Kidney glomerular epithelial cell (primary cell): ENCODE data around the gene SNORC.
"Not testable (repeated sequence)": the region's sequence is repeated elsewhere in the genome, so short reads cannot be mapped to it uniquely, and the experiment has no call there.

Experiments
- DNase-seq: peaks from one replicate; lab custom pipeline; 2025; lab: John Stamatoyannopoulos, UW

Gene SNORC

DNA sequence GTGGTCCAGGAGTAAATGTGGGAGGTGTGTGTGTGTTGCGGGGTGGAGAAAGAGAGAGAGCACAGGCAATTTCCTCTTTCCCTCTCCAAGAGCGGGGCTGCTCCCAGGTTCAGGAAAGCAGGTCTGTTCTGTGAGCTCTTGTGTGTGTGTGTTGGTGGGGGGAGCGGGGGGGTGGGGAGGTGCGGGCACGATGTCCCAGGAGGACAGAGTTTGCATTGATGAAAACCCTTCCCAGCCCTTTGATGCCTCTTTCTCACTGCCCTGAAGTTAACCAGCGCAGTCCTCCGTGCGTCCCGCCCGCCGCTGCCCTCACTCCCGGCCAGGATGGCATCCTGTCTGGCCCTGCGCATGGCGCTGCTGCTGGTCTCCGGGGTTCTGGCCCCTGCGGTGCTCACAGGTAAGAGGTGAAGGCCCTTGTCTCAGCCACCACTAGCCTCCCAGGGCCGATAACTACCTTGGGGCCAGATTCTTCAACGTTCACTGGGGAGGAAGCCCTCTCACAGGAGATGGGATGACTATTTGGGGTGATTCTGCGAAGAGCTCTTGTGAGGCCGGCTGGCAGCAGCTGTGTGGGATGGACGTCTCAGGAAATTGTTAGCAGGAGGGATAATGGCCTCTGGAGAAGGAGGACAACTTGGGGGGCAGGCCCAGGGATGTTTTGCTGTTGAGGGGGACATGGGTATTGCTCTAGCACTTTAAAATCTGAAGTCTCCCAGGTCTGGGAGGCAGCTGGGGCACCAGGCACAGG is at the start of gene SNORC:
Gene SNORC, plus strand, starts transcription at position 247 of the 748 bp plus-strand sequence. Its CDS starts 78 bp downstream, at position 325.
- DNase-seq: no peak

DNA sequence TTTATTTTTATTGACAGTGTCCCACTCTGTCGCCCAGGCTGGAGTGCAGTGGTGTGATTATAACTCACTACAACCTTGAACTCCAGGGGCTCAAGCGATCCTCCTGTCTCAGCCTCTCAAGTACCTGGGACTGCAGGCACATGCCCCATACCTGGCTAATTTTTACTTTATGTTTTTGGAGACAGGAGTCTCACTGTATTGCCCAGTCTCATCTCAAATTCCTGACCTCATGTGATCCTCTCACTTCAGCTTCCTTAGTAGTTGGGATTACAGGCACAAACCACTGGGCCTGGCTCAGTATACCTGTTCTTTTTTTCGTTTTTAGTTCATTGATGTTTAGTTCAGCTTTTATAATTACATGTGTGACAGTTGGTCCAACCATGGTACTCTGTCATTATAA is 40.1 kb upstream of the SNORC start:
- no peak for DNase-seq

DNA sequence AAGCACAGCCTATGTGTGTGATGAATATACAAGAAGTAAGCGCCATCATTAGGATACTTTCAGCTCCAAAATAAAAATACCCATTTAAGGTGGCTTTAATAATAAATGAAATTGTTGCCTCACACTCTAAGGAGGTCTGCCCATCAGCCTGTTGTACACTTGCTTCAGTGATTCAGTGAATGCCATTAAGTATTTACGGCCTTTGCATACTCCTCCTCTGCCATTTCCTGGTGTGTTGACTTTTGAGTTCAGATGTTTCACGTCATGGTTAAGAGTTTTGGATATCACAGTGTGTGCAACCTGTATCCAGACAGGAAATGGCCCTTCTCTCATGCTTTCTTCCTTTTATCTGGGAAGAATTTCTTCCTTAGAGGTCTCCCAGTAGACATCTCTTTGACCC is 38.6 kb upstream of the SNORC start:
- DNase-seq: peak; percentile 72

DNA sequence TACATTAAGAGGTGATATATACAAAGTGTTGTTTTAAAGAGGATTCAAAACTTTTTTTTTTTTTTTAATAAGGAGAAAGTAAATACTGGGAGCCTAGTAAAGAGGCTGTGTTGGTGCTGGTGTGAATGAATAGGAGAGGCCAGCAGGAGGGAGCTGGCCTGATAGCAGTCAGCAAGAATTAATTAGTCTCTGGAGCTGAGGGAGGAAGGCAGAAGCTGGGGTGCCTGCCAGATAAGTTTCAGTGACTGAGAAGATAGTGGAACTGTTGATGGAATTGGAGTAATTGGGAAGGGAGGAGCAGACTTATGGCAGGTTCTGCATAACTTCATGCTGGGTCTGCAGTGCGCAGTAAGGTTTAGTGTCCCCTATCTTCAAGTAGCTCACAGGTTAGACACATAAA is 36.2 kb upstream of the SNORC start:
- no peak for DNase-seq

DNA sequence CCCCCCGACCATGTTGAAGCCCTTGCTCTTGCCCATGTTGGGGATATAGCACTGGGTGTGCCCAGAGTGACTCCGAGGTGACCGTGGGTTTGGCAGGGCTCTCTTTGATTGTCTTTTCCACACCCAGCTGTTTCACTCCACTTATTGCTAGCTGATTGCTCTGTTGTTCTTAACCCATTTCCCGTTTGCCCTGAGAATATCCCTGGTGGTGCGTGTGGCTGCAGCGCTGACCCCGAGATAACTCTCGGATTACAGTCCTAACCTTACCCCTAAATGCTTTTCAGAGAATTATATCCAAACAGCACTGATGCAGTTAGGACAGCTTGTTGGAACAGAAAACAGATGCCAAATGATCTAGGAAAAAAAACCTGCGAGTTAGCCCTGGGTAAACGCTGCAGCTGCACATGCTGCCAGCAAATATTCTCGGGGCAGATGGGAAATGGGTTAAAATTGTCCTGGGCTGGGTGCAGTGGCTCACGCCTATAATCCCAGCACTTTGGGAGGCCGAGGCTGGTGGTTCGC is 34.3 kb upstream of the SNORC start:
- DNase-seq: no peak

DNA sequence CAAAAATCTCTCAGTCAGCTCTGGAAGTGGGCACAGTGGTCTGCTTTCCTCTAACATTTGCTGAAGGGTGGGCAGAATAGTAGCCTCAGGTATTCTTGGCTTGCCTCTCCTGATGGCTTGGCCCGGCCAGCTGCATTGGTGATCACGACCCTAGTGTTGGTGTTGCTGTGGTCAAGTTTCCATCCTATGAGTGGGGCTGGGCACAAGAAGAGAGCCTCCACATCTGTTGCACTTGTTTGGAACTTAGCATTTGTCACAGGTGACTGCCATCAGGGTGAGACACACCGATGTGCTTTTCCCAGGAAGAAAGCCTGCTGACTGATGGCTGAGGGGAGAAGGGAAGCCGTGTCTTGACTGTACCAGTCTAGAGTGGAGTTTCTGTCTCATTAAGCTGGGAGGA is 33.1 kb upstream of the SNORC start:
- DNase-seq: no peak

DNA sequence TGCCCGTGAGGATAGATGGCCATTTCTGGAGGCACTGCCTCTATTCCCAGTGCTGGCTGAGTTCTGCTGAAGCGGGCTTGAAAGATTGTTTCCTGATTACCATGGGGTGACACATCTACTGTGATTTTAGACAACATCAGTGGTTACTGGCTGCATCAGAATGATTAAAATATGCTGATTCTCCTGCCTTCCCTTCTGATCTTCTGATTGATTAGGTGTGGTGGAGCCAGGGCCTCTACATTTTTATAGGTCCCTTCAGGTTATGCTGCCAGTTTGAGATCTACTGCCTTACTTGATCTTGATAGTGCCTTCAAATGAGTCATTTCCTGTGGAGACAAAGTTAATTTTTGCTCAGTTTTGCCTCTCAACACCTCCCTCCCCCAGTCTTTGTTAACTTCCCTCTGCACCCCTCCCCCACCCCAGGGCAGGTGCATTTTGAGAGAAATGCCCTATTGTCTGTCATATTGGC is 31.6 kb upstream of the SNORC start:
- DNase-seq: peak; percentile 40

DNA sequence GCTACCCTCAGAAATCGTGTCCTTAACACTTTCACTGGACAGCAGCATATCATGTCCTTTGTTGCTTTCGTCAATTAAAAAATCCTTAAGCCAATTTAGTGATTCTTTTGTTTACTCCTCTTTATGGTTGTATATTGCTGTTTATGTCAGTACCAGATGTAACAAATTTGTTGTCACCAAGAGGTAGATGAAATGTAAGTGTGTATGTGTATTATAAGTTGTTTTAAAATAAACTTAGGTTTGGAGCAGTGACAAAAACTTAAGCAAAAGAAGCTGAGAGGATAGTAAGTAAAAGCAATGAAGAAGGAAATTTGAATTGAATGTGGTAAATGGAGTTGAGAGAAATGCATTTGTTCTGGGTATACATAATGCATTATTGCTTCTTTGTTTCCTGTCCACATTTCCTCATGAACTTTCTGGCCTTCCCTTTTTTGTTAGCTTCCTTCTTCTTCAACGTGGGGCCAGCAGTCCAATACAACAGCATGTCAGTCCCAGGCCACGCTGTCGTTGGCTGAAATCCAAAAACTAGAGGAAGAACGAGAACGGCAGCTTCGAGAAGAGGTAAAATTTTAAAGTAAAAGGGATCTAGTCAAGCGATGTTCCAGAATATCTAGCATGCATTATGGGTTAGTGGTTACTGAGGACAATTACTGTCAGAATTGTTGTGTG is 30.5 kb upstream of the SNORC start:
- DNase-seq: no peak

DNA sequence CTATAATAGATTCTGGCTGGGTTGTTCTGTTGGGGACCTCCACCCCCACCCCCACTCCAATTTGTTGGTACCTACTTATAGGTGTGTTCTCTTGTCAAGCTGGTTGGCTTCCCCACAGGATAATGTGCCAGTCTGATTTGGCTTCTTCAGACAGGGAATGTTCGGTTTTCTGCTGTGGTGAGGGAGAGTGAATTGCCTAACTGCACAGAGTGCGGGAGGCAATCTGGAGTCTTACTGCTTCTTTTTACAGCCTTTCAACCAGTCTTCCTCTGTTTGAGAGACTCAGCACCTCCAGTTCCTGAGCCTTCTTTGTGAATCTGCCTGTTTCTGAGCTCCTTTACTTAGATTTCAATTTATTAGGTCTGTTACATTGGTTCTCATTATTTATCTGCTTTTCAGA is 27.4 kb upstream of the SNORC start:
- DNase-seq: no peak

DNA sequence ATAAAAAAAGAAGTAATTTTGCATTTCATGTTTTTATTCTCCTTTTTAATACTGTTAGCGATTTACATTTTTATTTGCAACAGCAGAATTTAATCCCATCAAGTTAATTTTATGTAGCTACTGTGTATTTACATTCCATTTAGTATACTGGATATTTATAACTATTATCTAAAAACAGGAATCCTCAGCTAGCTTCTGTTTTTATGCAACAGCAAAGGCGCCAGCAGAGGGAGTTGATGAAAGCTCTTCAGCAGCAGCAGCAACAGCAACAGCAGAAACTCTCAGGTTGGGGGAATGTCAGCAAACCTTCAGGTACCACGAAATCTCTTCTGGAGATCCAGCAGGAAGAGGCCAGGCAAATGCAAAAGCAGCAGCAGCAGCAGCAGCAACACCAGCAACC is 26.2 kb upstream of the SNORC start:
- no peak for DNase-seq

DNA sequence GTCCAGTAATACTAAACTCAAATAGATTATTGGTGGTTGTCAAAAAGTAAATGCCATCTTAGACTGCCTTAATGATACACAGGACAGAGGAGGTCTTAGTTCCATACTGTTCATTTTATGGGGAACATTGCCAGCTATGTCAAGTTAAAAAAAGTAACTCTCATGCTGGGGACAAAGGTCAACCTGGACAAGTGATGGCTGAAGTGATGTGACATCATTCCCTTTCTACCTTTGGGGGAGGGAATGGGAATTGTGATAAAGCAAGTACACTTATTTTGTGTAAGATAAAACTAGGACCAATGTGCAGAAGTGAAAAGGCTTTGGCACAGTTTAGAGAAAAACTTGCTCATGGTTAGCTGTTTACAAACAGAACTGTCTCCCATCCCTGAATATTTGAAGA is 24.0 kb upstream of the SNORC start:
- no peak for DNase-seq

DNA sequence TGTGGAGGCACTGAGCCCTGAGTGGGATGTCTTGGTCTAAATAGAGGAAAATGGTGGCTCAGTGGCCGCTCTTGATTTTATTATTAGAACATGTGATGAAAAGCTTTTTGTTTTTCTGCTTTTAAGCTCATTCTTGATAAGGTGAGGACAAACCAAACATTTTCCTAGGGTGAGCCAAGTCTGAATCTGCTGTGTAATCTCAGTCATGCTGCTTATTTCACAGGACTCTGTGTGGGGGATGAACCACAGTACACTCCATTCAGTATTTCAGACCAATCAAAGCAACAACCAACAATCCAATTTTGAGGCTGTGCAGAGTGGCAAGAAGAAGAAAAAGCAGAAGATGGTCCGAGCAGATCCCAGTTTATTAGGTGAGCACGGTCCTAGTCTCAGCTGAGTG is 20.0 kb upstream of the SNORC start:
- DNase-seq: no peak

DNA sequence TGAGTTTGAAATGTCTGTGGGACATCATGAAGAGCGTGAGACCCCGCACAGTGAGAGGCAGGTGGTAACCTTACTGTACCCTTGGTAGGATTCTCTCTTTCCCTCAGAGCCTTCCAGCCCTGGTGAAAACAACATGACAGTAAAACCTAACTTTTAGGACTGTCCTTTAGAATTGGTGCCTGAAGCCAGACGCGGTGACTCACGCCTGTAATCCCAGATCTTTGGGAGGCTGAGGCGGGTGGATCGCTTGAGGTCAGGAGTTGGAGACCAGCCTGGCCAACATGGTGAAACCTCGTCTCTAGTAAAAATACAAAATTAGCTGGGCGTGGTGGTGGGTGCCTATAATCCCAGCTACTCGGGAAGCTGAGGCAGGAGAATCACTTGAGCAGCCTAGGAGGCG is 18.0 kb upstream of the SNORC start:
- not testable (repeated sequence) for DNase-seq

DNA sequence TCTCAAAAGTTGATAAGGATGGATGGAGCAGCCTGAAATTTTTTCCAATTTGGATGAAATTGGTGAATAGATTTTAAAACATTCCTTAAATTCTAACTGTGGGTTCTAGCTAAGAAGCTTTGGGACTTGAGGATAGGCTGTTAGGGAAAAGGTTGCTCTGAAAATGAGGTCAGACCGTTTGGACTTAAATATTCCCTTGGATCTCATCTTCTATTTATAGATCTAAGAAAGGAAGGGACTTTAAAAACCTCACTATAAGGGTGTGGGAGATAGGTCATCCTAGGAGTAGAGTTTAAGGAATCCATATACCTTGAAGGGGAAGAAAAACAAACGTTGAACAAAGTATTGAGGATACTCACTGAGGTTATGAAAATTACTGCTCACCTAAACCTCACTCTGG is 17.4 kb upstream of the SNORC start:
- DNase-seq: no peak

DNA sequence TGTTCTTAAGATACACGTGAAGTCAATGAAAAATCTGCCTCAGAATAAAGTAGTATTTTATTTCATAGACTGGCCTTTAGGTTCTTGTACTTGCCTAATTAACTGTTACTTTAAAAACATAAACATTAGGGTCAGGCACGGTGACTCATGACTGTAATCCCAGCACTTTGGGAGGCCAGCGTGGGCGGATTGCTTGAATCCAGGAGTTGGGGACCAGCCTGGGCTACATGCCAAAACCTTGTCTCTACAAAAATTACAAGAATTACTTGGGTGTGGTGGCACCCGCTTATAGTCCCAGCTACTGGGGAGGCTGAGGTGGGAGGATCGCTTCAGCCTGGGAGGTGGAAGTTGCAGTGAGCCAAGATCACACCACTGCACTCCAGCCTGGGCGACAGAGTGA is 16.0 kb upstream of the SNORC start:
- DNase-seq: peak; percentile 37

DNA sequence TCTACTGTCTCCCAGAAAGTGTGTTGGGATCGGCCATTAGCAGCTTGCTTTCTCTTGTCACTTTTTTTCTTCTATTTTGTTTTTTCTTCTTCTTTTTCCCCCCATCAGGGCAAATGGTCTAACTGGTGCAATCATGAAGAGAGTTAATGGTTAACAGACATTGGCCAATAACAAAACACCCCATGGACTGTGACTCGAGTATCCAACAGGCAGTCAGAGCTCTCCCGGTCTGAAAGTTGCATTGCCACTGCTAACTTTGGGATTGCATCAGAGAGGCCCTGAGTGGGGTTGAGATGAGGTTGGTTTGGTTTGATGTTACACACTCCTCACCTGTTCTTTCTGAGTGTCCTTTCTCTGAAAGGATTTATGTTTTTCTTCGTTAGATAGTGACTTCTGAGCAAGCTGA is 12.9 kb upstream of the SNORC start:
- DNase-seq: peak; percentile 73

DNA sequence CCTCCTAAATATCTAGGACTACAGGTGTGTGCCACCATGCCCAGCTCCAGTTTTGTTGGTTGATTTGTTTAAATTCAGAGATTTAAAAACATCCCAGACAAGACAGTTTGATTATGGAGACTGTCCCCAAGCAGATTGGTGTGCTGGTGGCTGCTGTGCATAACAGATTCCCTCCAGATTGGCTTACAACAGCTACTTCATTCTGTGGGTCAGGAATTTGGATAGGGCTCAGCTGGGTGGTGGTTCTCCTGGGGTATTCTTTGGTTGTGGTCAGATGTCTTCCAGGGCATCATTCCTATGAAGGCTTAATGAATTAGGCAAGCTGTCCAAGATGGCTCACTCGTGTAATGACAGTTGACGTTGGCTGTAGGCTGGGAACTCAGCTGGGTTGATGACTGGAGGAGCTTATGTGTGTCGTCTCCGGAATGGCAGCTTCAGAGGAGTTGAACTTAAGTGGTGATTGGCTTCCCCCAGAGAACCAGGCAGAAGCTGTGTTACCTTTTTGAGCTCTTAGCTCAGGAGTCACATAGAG is 10.6 kb upstream of the SNORC start:
- DNase-seq: no peak

DNA sequence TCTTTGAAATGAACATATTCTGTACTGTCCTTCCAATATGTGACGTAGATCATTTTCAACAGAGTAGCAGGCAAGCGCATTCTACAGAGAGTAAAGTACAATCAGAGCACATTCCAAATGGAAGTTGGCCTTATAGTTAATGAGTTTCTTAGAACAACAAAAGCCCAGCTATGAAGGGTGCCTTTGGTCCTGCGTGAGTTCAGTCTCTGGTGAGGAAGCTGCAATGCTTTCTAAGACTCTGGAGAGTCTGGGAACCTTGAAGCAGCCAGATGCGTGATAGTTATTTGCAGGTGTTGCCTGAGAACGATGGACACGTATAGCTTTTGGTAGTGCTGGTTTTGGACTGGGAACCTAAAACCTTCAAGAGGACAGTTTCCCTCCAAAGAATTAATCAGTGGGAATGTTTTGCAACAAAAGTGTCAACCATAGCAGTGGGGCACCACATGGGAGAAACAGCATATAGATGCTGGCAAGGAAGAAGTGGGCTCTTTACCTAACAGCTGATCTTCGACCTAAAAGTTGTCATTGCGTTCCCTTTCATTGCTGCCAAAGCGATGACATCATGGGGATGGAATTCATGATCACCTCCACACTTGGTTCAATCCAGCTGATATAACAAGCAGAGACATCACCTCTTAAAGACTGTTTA is 9.3 kb upstream of the SNORC start:
- peak; percentile 16 for DNase-seq

DNA sequence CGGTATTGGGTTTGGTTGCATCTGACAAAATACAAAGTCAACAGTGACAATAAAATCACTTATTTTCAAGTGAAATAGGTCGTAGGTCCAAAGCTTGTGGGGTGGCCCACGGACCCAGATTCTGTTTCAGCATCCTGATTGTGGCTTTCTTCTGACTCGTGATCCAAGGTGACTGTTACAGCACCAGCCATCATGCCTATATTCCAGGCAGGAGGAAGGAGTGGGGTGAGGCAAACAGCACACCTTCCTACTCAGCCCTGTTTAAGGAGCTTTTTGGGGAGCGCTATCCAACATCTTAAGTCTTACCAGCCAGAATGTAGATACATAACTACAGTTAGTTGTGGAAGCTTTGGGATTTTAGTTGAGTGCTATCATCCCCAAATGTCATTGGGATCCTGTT is 8.7 kb upstream of the SNORC start:
- no peak for DNase-seq

DNA sequence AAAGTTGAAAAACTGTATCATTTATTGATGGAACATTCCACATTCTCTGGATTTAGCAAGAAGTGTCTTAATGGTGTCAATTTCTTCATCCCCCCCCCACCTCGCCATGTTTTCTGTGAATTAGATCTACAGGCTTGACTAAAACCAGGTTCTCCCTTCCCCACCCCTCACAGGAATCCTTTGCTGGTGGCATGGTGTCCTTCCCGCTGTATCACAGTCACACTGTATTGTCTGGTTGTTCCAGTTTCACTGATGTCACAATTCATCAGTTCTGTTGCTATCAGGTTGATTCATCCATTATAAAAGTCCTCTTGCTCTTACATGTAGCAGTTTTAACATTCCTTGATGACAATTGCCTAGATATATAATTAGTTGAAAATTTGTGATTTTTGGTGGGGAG is 6.1 kb upstream of the SNORC start:
- no peak for DNase-seq

DNA sequence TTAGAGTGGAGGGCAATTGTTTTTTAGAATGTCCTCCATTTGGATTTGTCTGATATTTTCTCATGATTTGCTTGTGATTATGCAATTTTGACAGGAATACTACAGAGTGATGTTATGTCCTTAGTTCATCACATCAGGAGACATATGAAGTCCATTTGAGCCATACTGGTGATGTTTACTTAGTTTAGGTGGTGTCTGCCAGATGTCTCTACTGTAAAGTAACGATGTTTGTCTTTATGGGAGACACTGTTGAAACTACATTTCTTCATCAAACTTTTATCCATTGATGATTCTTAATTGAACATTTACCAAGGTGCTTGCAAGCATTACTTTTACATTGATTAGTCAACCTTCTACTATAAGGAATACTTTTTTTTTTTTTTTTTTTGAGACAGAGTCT is 4.9 kb upstream of the SNORC start:
- DNase-seq: no peak

DNA sequence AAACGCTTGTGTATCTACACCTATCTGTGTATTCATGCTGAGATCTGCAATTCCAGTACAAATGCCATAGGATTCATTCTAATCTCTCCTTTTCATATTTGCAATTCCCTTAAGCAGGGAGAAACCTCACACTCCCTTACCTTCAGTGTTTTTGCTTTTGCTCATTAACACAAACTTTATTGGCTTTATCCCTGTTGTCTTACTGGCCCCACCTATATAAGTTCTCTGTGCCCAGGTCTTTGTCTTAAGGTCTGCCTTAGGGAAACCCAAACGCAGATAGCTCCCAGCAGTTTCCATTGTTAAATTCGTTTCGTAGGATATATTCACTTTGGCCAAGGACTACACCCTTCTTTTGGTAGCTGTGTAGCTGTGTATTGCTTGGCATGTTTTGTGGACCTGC is 4.0 kb upstream of the SNORC start:
- no peak for DNase-seq
